CD4-positive, alpha-beta T cell (primary cell): ENCODE data around the gene SYCN. TPM values are rescaled to one million over a fixed set of nuclear protein-coding genes. Genes with fewer than 3 reads are reported as not detected.

ENCODE experiments used
- ATAC-seq: fragments of 200-7000 bp; cut with Tn5 transposase; one replicate; pipeline ENCODE4 v1.10.0; 2022; ENCODE audit warnings: mild to moderate bottlenecking; ENCODE audit not compliant: poor library complexity
- CTCF ChIA-PET: fragments of 350-600 bp; sonication (Branson Sonifier 250); formaldehyde crosslinking; loops from one replicate; lab custom pipeline; 2021; ENCODE audit warnings: antibody characterized with exemption, inconsistent platforms; lab: Charles Lee
- POLR2A ChIA-PET: fragments of 350-600 bp; sonication (Branson Sonifier 250); formaldehyde crosslinking; loops from one replicate; lab custom pipeline; 2021; ENCODE audit warnings: antibody characterized with exemption, inconsistent platforms; lab: Charles Lee
- DNase-seq, 14 experiments: peaks; one replicate each; pipeline ENCODE4 v3.0.0-alpha.2; 2013 to 2020; ENCODE audit warnings: mixed read lengths in 2 of 14
- H3K27ac ChIP-seq, 2 donors: one replicate each; pipeline versions ENCODE4 v1.5.1 to v1.7.0; 2013; ENCODE audit warnings: low read length in 2 of 2, low read depth in 1 of 2, mild to moderate bottlenecking in 1 of 2
- H3K27me3 ChIP-seq, 2 experiments: 1 replicate in 1 of 2; 2 replicates in 1 of 2; pipeline versions ENCODE4 v1.6.1 to v1.7.0; 2013; ENCODE audit warnings: low read length in 2 of 2, control low read depth in 1 of 2, mild to moderate bottlenecking in 1 of 2, moderate library complexity in 1 of 2; ENCODE audit not compliant: insufficient read depth in 2 of 2, control insufficient read depth in 1 of 2
- H3K36me3 ChIP-seq: one replicate; pipeline ENCODE4 v1.6.1; 2013; ENCODE audit warnings: low read length, control low read depth; ENCODE audit not compliant: insufficient read depth
- H3K4me1 ChIP-seq: one replicate; pipeline ENCODE4 v1.6.1; 2013; ENCODE audit warnings: low read length, control low read depth; ENCODE audit not compliant: insufficient read depth
- H3K4me3 ChIP-seq: one replicate; pipeline ENCODE4 v1.5.1; 2013; ENCODE audit warnings: mild to moderate bottlenecking, low read length, moderate library complexity
- H3K9me3 ChIP-seq, 2 experiments: 1 replicate in 1 of 2; 2 replicates in 1 of 2; pipeline versions ENCODE4 v1.6.1 to v1.7.0; 2013; ENCODE audit warnings: low read length in 2 of 2, mild to moderate bottlenecking in 2 of 2, control low read depth in 1 of 2, moderate library complexity in 1 of 2; ENCODE audit not compliant: control insufficient read depth in 1 of 2, insufficient read depth in 1 of 2
- H3K27ac Mint-ChIP-seq: one replicate; pipeline ENCODE4 v1.8.0; 2020; ENCODE audit warnings: mixed read lengths
- H3K27me3 Mint-ChIP-seq: one replicate; pipeline ENCODE4 v1.8.0; 2021; ENCODE audit warnings: mixed read lengths
- H3K36me3 Mint-ChIP-seq: one replicate; pipeline ENCODE4 v1.8.0; 2021; ENCODE audit warnings: low read depth, mixed read lengths
- H3K4me1 Mint-ChIP-seq: one replicate; pipeline ENCODE4 v1.8.0; 2021; ENCODE audit warnings: low read depth, mixed read lengths
- H3K4me3 Mint-ChIP-seq: one replicate; pipeline ENCODE4 v1.8.0; 2020; ENCODE audit warnings: mild to moderate bottlenecking, mixed read lengths
- H3K9me3 Mint-ChIP-seq: one replicate; pipeline ENCODE4 v1.8.0; 2020; ENCODE audit warnings: mixed read lengths
- CTCF ChIP-seq: fragments of 200-600 bp; IDR thresholded peaks from one replicate; pipeline ENCODE4 v1.8.0; 2022; ENCODE audit warnings: antibody characterized with exemption, mild to moderate bottlenecking
- intact Hi-C, 2 experiments: fragments of 100-400 bp; cut with DNase I in 1 of 2; cut with micrococcal nuclease in 1 of 2; formaldehyde crosslinking; loops; one replicate each; pipeline versions ENCODE4 v1.15.1 to v1.9.0; 2023 to 2025; cut with DNase I, micrococcal nuclease
- total RNA-seq, 174 experiments: library from RNA in 2 of 174; stranded (reverse) in 2 of 174; gene quantifications; one replicate each; pipeline ENCODE4 v1.2.3 and lab custom pipeline; 2021 to 2026

Gene SYCN
- total RNA-seq, 2 experiments from 2014 or later: not detected

DNA sequence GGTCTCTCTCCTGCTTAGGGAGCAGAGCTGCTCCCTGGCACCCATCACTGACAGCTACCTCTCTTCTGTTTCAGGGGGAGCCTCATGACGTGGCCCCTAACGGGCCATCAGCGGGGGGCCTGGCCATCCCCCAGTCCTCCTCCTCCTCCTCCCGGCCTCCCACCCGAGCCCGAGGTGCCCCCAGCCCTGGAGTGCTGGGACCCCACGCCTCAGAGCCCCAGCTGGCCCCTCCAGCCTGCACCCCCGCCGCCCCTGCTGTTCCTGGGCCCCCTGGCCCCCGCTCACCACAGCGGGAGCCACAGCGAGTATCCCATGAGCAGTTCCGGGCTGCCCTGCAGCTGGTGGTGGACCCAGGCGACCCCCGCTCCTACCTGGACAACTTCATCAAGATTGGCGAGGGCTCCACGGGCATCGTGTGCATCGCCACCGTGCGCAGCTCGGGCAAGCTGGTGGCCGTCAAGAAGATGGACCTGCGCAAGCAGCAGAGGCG, 30.5 kb downstream of the SYCN start:
- no peak for TF ChIP-seq CTCF
- Mint-ChIP-seq H3K27me3 (no peaks in the 10 kb centered on the region), H3K27ac (no peak overlapping the region), H3K9me3 (no peaks in the 10 kb centered on the region), H3K4me3 (no peak overlapping the region), H3K4me1 (no peaks in the 10 kb centered on the region), H3K36me3 (peaks cover 37% of the 10 kb centered on the region)
- Histone ChIP-seq H3K4me1 (no peaks in the 10 kb centered on the region), H3K36me3 (peaks cover 45% of the 10 kb centered on the region), H3K4me3 (no peak overlapping the region), H3K27me3 (no peaks in the 10 kb centered on the region), H3K9me3 (no peaks in the 10 kb centered on the region), H3K27ac (no peak overlapping the region)
- intact Hi-C loops: no loop called here
- ATAC-seq (no peak), DNase-seq (no peak)
- ChIA-PET POLR2A (no interaction called here), CTCF (no interaction called here)

DNA sequence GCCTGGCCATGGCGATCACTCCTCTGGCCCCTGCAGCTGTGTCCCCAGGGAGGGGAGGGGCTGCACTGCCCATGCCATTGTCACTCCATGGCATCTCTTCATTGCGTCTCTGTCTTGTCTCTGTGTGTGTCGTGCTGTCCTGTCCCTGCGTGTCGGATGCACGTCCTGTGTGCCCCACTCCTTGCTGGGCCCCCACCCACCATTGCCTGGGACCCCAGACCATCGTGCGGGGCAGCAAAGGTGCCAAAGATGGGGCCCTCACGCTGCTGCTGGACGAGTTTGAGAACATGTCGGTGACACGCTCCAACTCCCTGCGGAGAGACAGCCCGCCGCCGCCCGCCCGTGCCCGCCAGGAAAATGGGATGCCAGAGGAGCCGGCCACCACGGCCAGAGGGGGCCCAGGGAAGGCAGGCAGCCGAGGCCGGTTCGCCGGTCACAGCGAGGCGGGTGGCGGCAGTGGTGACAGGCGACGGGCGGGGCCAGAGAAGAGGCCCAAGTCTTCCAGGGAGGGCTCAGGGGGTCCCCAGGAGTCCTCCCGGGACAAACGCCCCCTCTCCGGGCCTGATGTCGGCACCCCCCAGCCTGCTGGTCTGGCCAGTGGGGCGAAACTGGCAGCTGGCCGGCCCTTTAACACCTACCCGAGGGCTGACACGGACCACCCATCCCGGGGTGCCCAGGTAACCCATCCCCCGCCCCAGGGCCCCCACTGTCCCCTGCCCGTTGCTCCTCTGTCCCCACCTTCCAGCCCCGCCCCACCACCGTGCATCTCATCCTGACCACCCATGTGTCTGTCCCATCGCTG, 31.2 kb downstream of the SYCN start:
- no peak overlapping the region for H3K4me3 Mint-ChIP-seq
- no peak for DNase-seq
- Histone ChIP-seq H3K27ac (no peak overlapping the region), H3K4me1 (no peaks in the 10 kb centered on the region), H3K4me3 (no peak overlapping the region), H3K27me3 (no peaks in the 10 kb centered on the region), H3K36me3 (peaks cover 45% of the 10 kb centered on the region), H3K9me3 (no peaks in the 10 kb centered on the region)
- ChIA-PET CTCF (no interaction called here), POLR2A (no interaction called here)
- ATAC-seq: no peak
- no peaks in the 10 kb centered on the region for H3K27me3 Mint-ChIP-seq
- no peaks in the 10 kb centered on the region for H3K4me1 Mint-ChIP-seq
- no peak for TF ChIP-seq CTCF
- peaks cover 33% of the 10 kb centered on the region for H3K36me3 Mint-ChIP-seq
- no peaks in the 10 kb centered on the region for H3K9me3 Mint-ChIP-seq
- no peak overlapping the region for H3K27ac Mint-ChIP-seq
- intact Hi-C loops: no loop called here

DNA sequence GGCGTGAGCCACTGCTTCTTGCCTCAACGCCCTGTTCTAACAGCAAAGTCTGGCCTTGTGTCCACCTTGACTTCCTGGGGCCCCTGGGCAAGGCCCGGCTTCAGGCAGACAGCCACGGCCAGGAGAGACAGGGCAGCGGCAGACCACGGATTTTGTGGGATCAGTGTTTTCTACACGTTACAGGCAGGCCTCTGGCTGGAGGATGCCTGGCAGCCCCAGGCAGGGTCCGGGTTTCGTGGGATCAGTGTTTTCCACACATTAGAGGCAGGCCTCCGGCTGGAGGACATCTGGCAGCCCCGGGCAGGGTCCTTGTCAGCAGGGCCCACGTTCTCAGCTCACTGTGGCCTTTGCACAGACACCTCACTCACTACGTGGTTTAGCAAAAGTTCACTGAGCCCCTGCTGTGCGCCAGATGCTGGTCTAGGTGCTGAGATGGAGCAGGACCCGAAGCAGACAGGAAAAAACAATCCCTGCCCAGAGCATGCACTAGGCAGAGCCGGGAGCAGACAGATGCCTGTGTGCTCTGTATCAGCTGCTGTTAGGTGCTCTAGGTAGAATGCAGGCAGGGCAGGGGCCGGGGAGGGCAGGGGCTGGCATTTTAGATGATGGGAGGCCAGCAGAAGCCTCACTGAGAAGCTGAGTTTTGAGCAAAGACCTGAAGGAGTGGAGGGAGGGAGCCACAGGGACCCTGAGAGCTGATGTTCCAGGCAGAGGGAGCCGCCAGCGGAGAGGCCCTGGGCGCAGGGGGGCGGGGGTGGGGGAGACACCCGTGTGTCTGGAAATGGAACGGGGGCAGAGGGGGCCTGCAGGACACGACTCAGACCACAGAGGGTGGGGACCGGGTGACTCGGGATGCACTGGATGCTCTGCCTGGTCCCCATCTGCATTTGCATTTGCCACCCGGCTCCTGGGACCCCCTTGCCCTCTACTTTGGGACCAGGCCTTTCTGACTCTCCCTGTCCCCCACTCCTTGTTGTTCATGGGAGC, 32.3 kb downstream of the SYCN start:
- ATAC-seq (no peak), DNase-seq (no peak)
- Mint-ChIP-seq H3K27me3 (no peaks in the 10 kb centered on the region), H3K27ac (no peak overlapping the region), H3K4me3 (no peak overlapping the region), H3K36me3 (peaks cover 31% of the 10 kb centered on the region), H3K4me1 (no peaks in the 10 kb centered on the region), H3K9me3 (no peaks in the 10 kb centered on the region)
- Histone ChIP-seq H3K36me3 (peaks cover 37% of the 10 kb centered on the region), H3K4me1 (no peaks in the 10 kb centered on the region), H3K27ac (no peak overlapping the region), H3K27me3 (no peaks in the 10 kb centered on the region), H3K9me3 (no peaks in the 10 kb centered on the region), H3K4me3 (no peak overlapping the region)
- ChIA-PET POLR2A (no interaction called here), CTCF (no interaction called here)
- TF ChIP-seq CTCF: no peak
- intact Hi-C loops: no loop called here
